CD4-positive, alpha-beta T cell treated with Interleukin-17A for 4 hours (primary cell): ENCODE data around the gene GBP5.
"Not testable (repeated sequence)": the region's sequence is repeated elsewhere in the genome, so short reads cannot be mapped to it uniquely, and the experiment has no call there.

Experiments
- DNase-seq: peaks from one replicate; pipeline ENCODE4 v3.0.0-alpha.2; 2020; ENCODE audit warnings: mixed read lengths

GBP5 gene

GRCh38 chr1:89272269-89273041 is at the start of gene GBP5:
GBP5 (minus strand) TSS chr1:89272860; CDS start chr1:89269555, 3,305 bp downstream.
- DNase-seq: peak; percentile 56

GRCh38 chr1:89322402-89322801 is 49.7 kb upstream of the GBP5 start:
- no peak for DNase-seq

DNA sequence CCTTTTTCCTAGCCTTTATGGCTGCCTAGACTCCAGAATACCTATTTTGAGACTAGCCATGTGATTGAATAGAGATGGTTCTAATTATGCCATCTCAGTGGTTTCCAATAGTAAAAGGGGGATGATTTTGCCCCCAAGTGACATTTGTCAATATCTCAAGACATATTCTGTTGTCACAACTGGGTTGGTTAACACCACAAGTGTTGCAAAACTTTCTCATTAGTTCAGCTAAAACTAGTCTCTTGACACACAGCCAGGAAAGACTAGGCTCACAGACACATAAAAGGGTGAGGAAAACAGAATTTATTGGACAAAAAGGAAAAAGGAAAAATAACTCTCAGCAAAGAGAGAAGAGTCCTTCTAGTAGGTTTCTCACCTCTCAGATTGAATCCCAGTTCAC is 39.9 kb upstream of the GBP5 start:
- no peak for DNase-seq

GRCh38 chr1:89311757-89312156 is 39.1 kb upstream of the GBP5 start:
- DNase-seq: peak; percentile 16

DNA sequence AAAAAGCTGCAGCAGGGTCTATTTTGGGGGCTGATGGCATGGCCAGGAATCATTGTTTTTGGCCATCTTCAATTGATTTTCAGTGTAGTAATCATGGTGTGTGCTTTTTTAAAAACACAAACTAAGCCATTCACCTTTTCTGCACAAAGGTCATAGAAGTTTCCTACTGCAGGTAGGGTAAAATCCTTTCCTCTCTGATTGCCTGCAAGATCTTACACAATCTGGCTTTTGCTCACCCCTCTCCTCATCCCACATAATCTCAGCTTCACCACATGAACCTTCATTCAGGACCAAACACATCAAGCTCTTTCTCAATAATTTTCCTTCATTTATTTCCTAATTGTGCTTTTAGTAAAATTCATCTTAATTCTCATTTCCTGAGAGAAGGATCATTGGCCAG is 38.3 kb upstream of the GBP5 start:
- no peak for DNase-seq

GRCh38 chr1:89310505-89310904 is 37.8 kb upstream of the GBP5 start:
- no peak for DNase-seq

DNA sequence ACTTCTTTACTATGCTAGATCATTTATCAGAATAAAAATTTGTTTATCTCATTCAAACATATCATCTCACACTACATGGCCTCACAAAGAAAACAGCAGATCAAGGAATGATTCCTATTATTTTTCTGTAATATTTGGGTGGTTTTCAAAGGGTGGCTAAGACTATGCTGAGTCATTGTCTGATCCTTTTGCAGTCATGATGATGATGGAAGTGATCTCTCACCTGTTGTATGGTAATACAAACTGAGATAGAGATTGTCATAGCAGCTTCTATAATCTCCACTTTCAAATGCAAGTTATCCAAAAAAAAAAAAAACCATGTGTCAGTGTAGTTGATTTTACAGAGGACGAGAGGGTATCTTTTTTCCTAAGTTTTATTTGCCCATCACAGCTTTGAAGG is 37.2 kb upstream of the GBP5 start:
- no peak for DNase-seq

GRCh38 chr1:89306273-89306672 is 33.6 kb upstream of the GBP5 start:
- no peak for DNase-seq

DNA sequence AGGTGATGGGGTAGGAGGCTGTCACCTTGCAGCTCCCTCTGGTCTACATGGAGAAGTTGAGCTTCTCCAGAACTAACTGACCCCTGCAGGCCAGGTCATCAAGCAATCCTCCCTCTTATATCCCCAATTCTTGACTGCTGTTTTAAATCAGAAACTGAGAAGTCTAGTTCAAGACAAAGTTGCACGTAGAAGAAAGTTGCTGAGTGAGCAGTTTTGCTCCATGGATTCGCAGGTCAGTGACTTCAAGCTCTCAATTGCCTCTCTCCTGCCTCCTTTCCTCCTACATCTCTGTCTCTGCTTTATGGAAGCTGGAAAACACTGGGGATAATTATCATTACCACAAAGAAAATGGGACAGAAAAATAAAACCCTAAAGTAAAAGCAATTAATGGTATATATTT is 32.8 kb upstream of the GBP5 start:
- DNase-seq: no peak

- no peak for DNase-seq
Measured at GRCh38 chr1:89304572-89305230, 32.0 kb upstream of the GBP5 start.

GRCh38 chr1:89302697-89303332 is 30.2 kb upstream of the GBP5 start:
- no peak for DNase-seq

GRCh38 chr1:89299739-89300463 is 27.2 kb upstream of the GBP5 start:
- DNase-seq: not testable (repeated sequence)

GRCh38 chr1:89298461-89298860 is 25.8 kb upstream of the GBP5 start:
- DNase-seq: no peak

GRCh38 chr1:89295187-89295586 is 22.5 kb upstream of the GBP5 start:
- DNase-seq: no peak

GRCh38 chr1:89291276-89291675 is 18.6 kb upstream of the GBP5 start:
- DNase-seq: no peak

DNA sequence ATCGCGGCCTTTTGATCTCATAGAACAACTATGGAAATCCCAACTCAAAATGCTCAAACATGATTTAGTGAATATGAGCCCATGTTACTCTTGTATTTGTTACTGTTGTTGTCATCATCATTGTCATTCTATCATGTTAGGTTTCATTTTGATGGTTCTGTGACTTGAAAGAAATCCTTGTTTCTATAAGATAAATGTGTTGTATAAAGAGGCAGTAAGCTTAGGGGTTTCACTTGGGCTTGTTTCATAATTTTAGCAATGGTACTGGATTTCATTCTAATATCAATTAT is 15.3 kb upstream of the GBP5 start:
- DNase-seq: no peak

- no peak for DNase-seq
Measured at GRCh38 chr1:89287181-89288050, 14.8 kb upstream of the GBP5 start.

DNA sequence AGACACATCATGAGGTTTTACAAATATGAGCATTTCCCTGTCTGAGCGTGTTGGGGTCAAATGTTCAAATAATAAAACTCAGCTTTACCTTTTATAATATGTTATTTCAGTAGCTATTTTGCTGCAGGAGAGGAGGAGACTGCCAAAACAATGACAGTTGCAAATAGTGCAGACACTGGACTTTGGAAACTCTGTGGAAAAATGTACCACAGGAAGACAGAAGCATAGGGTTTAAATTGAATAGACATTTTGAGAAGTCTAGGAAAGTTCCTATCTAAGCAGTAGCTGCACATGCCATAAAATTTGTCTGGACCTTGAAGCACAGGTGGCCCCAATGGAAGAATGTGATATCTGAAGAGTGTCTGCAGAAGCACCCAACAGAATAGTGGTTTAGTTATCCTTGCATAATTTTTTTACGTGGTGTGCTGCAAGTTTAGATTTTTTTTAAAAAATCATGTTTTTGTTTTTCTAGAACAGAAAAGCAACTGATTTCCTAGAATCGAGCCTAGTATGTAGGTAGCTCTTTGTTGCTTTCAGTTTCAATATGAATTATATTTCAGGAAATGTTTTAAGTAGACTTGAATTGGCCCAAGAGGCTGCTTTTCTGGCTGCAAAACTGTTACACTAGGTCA is 14.0 kb upstream of the GBP5 start:
- DNase-seq: peak; percentile 20

GRCh38 chr1:89285745-89286380 is 13.2 kb upstream of the GBP5 start:
- DNase-seq: peak; percentile 24

- not testable (repeated sequence) for DNase-seq
Measured at GRCh38 chr1:89284078-89284763, 11.6 kb upstream of the GBP5 start.

GRCh38 chr1:89280766-89281165 is 8.1 kb upstream of the GBP5 start:
- no peak for DNase-seq
